HG03354 (cell line): ENCODE results near the gene VNN1.
"Not testable (repeated sequence)": the region's sequence is repeated elsewhere in the genome, so short reads cannot be mapped to it uniquely, and the experiment has no call there.

Experiments
- ATAC-seq: cut with Tn5 transposase; IDR thresholded peaks from one replicate; pipeline ENCODE4 v1.9.1; 2021; ENCODE audit warnings: mild to moderate bottlenecking; ENCODE audit not compliant: unreplicated experiment, poor library complexity, severe bottlenecking

VNN1 gene

DNA sequence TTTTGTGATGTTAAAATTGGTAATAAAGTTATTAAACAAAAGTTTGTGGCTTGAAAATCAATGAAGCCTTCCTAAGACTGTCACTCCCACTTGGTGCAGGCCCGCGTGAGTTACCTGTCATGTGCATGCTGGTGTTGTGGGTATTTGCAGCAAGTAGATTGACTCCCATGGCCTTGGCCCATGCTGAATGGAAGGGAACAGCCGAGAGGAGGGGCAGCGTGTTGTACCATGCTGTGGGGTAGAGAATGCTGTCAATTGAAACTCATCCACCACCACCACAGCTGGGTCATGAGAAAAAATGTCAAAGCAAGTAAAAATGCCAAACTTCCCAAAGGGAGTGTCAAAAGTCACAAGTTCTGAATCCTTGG, 12.7 kb upstream of the VNN1 start:
- no peak for ATAC-seq

DNA sequence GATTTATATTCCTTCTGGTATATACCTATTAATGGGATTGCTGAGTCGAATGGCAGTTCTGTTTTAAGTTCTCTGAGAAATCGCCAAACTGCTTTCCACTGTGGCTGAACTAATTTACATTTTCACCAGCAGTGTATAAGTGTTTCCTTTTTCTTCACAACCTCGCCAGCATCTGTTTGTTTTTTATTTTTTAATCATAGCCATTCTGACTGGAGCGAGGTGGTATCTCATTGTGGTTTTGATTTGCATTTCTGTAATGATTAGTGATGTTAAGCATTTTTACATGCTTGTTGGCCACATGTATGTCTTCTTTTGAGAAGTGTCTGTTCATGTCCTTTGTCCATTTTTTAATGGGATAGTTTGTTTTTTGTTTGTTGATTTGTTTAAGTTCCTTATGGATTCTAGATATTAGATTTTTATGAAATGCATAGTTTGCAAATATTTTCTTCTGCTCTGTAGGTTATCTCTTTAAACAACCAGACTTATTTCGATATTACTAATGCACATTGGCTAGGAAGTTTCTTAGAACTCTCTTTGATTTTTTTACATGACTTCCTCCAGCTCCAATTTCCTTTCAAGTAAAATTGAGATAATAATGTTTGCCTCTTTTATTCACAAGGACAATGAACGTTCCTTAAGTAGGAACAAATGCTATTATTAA, 12.2 kb upstream of the VNN1 start:
- ATAC-seq = peak; percentile 87

DNA sequence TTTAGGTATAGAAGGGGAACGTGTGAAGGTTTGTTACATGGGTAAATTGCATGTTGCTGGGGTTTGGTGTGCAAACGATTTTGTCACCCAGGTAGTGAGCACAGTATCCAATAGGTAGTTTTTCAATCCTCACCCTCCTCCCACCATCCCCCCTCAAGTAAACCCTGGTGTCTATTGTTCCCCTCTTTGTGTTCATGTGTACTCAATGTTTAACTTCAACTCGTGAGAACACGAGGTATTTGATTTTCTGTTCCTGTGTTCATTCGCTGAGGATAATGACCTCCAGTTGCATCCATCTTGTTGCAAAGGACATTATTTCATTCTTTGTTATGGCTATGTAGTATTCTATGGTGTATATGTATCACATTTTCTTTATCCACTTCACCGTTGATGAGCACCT, 11.6 kb upstream of the VNN1 start:
- peak; percentile 23 for ATAC-seq

DNA sequence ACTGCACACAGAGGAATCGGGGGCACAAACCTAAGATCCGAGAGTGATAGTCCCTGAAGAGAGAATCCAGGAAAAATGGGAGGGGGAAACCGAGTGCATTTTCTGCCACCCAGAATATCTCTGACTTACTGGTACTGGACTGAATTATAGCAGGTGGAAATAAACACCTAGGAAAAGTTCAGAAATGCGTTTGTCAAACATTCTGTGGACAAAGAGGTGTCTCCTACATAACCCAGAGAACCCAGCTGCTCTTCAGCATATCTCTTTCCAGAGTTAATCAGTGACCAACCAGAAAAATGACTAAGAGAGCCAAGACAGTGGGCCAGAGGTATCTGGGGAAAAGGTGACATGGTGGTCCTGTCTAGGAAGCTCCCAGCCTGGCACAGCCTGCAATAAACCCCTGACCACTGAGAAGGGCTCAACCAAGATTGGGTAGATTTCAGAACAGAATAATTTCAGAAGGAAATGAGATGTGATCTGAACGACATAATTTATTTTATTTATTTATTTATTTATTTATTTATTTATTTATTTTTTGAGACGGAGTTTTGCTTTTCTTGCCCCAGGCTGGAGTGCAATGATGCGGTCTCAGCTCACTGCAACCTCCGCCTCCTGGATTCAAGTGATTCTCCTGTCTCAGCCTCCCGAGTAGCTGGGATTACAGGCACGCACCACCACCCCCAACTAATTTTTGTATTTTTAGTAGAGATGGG, 6.0 kb upstream of the VNN1 start:
- no peak for ATAC-seq

DNA sequence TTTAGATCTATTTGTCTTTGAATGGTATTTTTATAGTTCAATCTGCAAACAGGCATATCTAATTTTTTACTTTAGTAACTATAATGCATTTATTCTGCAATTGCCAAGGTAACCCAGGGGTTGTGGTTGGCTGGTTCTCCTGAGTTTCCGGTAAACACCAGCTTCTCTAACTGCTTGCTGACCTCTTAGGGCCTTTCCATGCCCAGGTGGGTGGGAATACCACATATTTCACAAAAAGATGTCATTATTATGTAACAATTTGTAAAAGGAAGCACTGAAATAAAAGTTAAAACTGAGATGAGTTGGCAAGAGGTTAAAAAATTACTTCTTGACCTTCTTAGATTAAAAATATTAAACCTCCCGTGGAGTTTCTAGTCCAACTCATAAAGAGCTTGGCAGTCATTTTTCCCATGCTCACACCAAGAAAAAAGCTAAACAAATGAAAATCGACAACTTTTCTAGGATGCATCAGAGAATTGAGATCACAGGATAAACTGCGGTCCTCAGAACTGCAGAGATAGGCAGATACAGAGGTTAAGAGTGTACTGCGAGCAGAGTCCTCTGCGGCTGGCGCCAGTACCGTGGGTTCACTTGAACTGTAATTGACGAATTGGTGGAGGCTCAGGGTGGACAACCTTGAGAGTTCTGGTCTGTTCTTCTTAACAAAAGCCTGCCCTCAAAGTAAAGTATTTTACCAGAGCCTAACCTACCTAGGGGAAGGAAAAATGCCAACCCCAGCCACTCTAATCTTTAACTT, 2.2 kb upstream of the VNN1 start:
- ATAC-seq = no peak

DNA sequence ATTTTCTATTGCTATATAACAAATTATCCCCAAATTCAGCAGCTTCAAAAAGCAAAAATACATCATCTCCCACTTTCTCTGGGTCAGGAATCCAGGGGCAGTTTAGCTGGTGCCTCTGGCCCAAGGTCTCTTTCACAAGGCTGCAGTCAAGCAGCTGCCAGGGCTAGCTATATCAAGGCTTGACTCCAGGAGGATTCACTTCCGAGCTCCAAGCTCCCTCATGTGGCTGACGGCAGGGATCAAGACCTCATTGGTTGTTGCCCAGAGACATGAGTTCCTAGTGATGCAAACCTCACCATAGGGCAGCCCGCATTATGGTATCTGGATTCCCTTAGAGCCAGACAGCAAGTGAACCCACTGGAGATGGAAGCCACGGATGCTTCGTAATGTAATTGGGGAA, 1.3 kb upstream of the VNN1 start:
- no peak for ATAC-seq

DNA sequence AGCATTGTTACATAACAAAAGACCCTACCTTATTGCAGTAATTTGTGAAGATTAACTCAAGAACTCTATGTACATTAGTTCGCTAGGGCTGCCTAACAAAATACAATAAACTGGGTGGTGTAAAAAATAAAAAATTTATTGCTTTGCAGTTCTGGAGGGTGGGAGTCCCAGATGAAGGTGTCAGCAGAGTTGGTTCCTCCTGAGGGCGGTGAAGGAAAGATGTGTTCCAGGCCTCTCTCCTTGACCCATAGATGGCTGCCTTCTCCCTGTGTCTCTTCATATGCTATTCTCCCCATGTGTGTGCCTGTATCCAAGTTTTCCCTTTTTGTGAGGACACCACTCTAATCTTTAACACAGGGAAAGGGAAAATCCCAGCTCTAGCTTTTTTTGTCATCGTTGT, 305 bp upstream of the VNN1 start:
- no peak for ATAC-seq

DNA sequence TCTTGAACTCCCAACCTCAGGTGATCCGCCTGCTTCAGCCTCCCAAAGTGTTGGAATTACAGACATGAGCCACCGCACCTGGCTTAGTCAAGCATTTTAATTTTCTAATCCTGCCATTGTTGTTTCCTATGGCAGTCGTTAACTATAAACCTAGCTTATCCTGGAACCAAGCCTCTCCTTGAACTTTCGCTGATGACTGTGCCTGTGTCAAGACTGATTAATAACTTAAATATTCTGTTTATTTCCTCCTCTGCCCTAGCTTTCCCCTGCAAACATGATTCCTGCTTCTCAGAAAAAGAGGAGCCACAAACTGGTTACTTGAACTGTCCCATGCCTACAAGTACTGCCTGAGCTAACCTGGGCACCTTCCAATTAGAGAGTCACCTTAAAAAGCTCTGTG, 1.5 kb downstream of the VNN1 start:
- no peak for ATAC-seq

DNA sequence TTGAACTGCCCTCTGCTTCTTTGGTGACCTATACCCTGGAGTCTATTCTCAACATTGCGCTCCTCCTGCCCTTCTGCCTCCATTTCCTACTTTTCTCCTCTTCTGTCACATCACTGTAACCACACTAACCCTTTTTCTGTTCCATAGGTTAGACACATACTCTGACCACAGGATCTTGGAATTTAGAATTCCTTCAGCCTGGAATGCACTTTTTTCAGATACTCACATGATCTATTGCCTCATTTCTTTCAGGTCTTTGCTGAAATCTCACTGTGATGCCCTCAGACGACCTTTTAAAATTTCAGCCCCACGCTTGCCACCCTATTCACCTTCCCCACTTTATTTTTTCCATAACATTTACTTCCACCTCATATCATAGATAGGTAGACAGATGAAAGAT, 5.1 kb downstream of the VNN1 start:
- no peak for ATAC-seq

DNA sequence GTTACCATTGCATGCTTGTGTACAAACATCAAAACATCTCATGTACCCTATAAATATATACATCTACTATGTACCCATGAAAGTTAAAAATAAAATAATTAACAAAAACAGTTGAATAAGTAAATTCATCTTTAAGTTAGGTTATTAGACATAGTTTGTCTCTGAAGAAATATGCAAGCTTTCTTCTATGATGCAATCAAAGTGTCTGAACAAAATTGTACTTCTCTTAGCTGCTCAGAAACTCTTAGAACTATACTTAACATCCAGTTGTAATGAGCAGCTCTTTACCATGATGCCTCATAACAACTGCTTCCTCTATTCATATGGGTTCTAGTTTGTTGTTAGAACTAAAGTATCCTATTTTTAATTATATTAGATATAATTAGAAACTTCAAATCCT, 5.9 kb downstream of the VNN1 start:
- no peak for ATAC-seq

DNA sequence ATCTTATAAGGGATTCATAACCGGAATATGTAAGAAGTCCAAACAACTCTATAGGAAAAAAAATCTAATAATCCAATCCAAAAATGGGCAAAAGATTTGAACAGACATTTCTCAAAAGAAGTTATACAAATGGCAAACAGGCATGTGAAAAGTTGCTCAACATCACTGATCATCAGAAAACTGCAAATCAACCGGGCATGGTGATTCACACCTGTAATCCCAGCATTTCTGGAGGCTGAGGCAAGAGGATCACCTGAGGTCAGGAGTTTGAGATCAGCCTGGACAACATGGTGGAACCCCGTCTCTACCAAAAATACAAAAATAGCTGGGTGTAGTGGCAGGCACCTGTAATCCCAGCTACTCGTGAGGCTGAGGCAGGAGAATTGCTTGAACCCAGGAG, 7.1 kb downstream of the VNN1 start:
- not testable (repeated sequence) for ATAC-seq

DNA sequence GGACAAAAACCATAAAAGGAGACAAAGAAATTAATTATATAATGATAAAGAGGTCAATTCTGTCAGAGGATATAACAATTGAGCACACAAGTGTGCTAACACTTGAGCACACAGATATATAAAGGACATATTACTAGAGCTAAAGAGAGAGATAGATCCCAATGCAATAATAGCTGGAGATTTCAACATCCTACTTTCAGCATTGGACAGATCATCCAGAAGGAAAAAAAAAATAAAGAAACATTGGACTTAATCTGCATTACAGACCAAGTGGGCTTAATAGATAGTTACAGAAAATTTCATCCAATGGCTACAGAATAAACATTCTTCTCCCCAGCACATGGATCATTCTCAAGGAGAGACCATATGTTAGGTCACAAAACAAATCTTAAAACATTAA, 9.9 kb downstream of the VNN1 start:
- no peak for ATAC-seq

DNA sequence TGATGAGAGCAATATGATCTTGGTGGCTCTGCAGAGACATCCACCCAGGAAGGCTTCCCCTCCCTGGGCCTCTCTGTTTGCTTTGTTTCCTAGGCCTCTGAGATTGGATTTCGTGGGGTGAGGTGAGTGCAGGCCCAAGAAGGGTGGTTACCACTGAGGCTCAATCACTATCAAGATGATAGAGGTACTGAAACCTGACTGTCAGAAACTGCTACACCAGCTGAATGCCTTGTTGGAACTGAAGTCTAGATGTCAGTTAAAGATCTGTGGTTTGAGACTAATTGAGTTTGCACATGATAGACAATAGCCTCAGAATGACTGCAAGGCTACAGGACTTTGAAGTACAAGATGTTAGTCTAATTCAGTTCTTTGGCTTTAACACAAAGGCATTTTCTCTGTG, 15.2 kb downstream of the VNN1 start:
- ATAC-seq = peak; percentile 77

DNA sequence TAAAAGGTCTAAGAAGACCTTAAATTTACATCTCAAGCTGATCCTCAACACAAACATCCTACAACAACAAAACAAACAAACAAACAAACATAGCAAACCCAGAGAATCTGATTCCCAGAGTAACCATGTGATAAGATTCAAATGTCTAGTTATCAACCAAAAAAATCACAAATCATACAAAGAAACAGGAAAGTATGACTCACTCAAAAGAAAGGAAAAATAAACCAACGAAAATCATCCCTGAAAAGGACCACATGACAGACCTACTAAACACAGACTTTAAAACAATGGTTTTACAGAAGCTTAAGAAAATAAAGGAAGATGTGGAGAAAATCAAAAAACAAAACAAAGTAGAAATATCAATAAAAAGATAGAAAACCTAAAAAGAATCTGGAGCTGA, 18.1 kb downstream of the VNN1 start:
- ATAC-seq = no peak

DNA sequence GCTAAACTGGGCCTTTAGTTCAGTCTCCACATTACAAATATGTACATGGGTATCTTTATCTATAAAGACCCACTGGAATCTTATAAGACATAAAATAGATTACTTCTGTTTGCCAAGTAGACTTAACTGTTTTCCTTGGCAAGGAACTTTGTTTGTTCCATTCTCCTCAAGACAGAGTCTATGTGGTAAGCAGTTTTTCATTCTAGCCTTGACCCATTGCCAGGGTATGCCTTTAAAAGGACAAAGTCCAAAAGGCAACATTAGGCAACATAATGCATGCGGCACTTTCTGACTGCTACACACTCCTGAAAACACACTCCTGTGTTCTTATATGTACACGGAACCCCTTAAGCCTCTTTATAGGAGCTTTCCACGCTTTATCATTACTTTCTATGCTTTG, 20.4 kb downstream of the VNN1 start:
- ATAC-seq = no peak

DNA sequence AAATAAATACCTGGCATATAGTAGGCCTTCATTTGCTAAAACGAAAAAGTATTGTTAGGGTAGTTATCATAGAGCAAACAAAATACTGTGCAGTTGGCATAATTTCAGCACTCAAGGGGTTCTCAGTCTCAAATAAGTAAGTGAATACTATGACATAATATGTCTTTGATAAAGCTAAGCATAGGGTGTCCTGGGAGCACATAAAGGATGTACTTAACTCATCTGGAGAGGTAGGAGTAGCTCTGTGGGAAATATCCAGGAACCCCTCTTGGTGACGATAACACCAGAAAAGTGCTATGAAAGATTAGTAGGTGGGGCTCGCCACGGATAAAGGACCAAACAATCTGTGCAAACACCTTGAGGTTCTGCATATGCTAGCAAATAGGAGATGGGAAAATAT, 23.2 kb downstream of the VNN1 start:
- ATAC-seq = no peak

DNA sequence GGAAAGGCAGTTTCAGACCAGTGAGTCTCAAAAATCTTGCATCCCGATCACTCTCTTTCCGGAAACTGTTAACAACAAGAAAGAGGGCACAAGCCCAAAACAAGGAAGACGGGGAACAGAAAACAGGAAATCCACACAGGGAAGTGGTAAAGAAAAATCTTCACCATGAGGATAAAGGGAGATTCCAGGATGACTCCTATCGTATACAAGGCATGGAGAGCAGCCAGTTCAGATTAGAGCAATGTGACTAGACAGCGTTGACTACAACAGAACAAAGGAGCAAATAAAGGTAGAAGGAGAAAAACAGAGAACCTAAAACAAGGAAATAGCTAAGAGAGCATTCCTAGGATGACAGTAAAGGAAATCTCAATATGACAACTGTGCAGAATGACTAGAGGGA, 26.5 kb downstream of the VNN1 start:
- ATAC-seq = no peak

DNA sequence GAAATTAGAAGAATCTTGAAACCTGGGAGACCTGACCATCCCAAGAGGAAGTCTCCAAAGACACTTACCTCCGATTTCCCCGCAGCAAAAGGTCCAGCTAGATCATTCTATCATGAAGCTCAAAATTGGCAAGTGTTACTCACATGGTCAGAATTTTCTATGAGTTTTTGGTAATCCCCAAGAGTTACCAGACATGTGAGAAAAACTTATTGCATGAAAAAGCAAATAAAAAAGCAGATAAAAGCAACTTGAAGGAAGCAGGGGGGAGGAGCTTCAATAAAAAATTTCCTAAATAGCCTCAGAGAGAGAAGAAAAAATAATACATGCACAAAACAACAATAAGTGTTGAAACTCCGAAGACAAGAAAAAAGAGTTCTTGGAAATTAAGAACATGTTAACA, 27.3 kb downstream of the VNN1 start:
- ATAC-seq = no peak

DNA sequence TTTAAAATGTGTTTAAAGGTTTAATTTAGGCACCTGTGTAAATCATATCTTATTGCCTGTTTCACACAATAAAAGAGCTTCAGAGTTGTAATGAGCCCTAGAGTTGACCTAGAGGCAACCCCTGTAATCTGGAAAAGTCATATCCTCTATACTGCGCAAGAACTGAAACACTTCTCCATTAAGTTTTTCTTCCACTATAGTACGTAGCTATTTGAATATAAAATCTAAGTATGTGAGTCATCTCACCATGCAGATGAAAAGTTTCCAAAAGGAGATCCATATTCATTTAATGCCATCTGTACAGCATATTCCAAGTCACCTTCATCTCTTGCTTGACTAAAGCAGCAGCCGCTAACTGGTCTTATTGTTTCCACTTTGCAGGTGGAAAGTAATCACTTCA, 28.8 kb downstream of the VNN1 start:
- no peak for ATAC-seq

DNA sequence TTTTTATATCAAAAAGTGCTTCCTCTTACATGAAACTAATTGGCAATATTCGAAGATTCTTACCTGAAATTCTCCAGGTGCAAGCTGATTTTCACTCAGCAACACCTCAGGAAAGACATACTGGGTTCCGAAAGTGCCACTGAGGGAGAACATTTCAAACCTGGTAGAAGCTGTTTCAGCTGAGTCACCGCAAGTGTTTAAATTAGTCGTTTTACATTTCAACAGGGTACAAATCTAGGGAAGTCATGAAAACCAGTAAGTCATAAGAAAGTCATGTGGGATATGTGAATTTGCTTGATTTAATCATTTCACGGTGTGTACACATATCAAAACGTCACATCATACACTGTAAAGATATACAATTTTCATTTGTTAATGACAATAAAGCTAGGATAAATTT, 29.6 kb downstream of the VNN1 start:
- no peak for ATAC-seq

DNA sequence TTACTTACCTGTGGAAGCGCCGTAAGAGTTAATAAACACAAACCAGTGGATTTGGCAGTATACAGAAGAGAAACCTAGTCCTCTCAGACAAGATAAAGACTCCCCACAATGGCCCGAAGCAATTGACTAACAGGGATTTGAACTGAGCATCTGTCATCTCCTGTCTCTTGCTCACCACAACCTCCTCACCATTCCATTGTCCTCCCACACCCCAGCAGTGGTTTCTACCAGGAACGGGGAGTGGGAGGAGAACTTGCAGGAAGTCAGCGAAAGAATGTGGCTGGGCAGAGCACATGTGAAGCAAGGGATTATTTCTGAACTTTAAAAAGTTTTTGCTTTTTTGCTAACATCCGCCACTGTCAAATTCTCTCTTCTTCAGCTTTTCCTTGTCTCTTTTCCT, 30.3 kb downstream of the VNN1 start:
- no peak for ATAC-seq
